Glutamatergic neuron (in vitro differentiated cells): ENCODE measurements around the gene CYTH2. TPM values are rescaled to one million over a fixed set of nuclear protein-coding genes. Genes with fewer than 3 reads are reported as not detected.

ENCODE experiments used
- DNase-seq: peaks from one replicate; pipeline ENCODE4 v3.0.0; 2022
- H3K27ac Mint-ChIP-seq: one replicate; pipeline ENCODE4 v1.8.0; 2020; ENCODE audit warnings: mild to moderate bottlenecking, mixed read lengths, inconsistent platforms; ENCODE audit not compliant: unreplicated experiment
- H3K27me3 Mint-ChIP-seq: one replicate; pipeline ENCODE4 v1.8.0; 2020; ENCODE audit warnings: mild to moderate bottlenecking, moderate library complexity, mixed read lengths, inconsistent platforms; ENCODE audit not compliant: unreplicated experiment
- H3K36me3 Mint-ChIP-seq: one replicate; pipeline ENCODE4 v1.8.0; 2020; ENCODE audit warnings: mild to moderate bottlenecking, mixed read lengths, inconsistent platforms; ENCODE audit not compliant: unreplicated experiment
- H3K4me1 Mint-ChIP-seq: one replicate; pipeline ENCODE4 v1.8.0; 2020; ENCODE audit warnings: mild to moderate bottlenecking, low read depth, mixed read lengths, inconsistent platforms; ENCODE audit not compliant: unreplicated experiment
- H3K4me3 Mint-ChIP-seq: one replicate; pipeline ENCODE4 v1.8.0; 2020; ENCODE audit warnings: mild to moderate bottlenecking, mixed read lengths, inconsistent platforms; ENCODE audit not compliant: unreplicated experiment
- H3K9me3 Mint-ChIP-seq: one replicate; pipeline ENCODE4 v1.8.0; 2020; ENCODE audit warnings: mild to moderate bottlenecking, moderate library complexity, mixed read lengths, inconsistent platforms; ENCODE audit not compliant: unreplicated experiment
- total RNA-seq: library from RNA; stranded (reverse); fragmentation: NEBNext Ultra II Directional; extraction: Animal tissue kit (Norgen Biotek cat#: 25700); gene quantifications from one replicate; pipeline ENCODE4 v1.2.1, GENCODE V29; 2021; ENCODE audit not compliant: unreplicated experiment
- TF ChIP-seq, protein P1 (sequence below): fragments of 200-600 bp; sonication (generic); IDR thresholded peaks from one replicate; pipeline ENCODE4 v1.5.0; 2021; ENCODE audit not compliant: partially characterized antibody, unreplicated experiment

CYTH2 gene
- total RNA-seq, 1 donor from 2014 or later, result 233 TPM

DNA sequence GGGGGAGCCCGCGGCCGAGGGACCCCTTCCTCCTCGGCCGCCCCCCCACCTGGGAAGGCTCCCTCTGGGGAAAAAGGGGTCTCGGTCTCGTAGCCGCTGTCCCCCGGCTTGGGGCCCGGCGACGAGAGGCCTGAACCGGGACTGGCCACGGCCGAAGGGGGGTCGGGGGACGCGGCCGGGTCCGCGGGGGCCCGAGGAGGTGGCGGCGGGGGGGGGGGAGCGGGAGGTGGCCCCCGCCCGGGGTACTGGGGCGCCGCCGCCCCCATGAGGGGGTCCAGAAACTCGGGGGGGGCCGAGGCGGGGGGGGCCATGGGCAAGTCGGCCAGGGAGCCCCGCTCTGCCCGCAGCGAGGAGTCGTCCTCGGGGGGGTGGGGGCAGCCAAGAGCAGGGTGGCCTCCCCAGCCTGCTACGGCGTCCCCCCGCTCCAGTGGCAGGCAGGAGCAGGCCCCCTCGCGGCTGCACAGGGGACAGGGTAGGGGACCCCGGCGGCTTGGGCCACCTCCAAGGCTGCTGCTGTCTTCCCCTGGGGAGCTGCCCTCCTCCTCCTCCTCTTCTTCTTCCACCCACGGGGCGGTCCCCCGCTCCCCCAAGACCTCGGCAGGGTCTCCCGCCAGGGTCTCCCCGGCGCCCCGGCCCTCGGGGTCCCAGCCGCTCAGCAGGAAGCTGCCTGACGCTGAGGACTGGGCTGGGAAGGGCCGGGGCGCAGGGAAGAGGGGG is 29.6 kb downstream of the CYTH2 start:
- no peaks in the 10 kb centered on the region for H3K4me1 Mint-ChIP-seq
- peaks cover 11% of the 10 kb centered on the region for H3K9me3 Mint-ChIP-seq
- DNase-seq, result no peak
- no peaks in the 10 kb centered on the region for H3K36me3 Mint-ChIP-seq
- no peak overlapping the region for H3K4me3 Mint-ChIP-seq
- peaks cover 17% of the 10 kb centered on the region for H3K27me3 Mint-ChIP-seq
- TF ChIP-seq, protein P1, sequence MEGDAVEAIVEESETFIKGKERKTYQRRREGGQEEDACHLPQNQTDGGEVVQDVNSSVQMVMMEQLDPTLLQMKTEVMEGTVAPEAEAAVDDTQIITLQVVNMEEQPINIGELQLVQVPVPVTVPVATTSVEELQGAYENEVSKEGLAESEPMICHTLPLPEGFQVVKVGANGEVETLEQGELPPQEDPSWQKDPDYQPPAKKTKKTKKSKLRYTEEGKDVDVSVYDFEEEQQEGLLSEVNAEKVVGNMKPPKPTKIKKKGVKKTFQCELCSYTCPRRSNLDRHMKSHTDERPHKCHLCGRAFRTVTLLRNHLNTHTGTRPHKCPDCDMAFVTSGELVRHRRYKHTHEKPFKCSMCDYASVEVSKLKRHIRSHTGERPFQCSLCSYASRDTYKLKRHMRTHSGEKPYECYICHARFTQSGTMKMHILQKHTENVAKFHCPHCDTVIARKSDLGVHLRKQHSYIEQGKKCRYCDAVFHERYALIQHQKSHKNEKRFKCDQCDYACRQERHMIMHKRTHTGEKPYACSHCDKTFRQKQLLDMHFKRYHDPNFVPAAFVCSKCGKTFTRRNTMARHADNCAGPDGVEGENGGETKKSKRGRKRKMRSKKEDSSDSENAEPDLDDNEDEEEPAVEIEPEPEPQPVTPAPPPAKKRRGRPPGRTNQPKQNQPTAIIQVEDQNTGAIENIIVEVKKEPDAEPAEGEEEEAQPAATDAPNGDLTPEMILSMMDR, result no peak
- no peak overlapping the region for H3K27ac Mint-ChIP-seq

DNA sequence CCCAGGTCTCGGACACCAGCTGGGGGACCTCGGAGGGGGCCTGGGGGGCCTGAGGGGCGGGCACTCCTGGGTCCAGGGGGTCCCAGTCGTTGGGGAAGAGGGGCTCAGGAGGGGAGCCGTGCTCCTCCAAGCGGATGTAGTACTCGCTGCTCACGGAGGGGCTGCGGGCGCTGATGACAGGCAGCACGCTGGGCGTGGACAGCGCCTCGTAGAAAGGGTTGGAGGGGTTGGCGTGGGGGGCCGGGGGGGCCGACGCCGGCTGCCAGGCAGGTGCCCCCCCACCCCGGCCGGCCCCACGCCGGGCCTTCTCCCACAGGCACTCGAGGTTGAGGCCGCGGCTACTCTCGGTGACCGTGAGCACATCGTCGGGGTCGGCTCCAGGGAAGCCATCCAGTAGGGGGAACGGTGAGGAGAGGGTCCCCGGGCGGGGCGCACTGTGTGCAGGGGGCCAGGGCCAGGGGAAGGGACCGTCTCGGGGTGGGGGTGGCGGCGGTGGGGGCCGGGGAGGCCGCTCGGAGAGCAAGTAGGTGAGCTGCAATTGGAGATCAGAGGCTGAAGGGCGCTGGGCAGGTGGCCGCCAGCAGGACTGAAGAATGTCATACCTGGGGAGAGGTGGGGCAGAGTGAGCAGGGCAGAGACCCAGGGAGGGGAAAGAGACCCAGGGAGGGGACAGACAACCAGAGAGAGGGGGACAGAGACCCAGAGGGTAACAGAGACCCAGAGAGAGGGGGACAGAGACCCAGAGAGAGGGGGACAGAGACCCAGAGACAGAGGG is 30.3 kb downstream of the CYTH2 start:
- H3K4me3 Mint-ChIP-seq, result no peak overlapping the region
- H3K36me3 Mint-ChIP-seq, result no peaks in the 10 kb centered on the region
- H3K9me3 Mint-ChIP-seq, result peaks cover 11% of the 10 kb centered on the region
- TF ChIP-seq, protein P1, result no peak
- peaks cover 12% of the 10 kb centered on the region for H3K27me3 Mint-ChIP-seq
- H3K27ac Mint-ChIP-seq, result no peak overlapping the region
- H3K4me1 Mint-ChIP-seq, result no peaks in the 10 kb centered on the region
- no peak for DNase-seq

DNA sequence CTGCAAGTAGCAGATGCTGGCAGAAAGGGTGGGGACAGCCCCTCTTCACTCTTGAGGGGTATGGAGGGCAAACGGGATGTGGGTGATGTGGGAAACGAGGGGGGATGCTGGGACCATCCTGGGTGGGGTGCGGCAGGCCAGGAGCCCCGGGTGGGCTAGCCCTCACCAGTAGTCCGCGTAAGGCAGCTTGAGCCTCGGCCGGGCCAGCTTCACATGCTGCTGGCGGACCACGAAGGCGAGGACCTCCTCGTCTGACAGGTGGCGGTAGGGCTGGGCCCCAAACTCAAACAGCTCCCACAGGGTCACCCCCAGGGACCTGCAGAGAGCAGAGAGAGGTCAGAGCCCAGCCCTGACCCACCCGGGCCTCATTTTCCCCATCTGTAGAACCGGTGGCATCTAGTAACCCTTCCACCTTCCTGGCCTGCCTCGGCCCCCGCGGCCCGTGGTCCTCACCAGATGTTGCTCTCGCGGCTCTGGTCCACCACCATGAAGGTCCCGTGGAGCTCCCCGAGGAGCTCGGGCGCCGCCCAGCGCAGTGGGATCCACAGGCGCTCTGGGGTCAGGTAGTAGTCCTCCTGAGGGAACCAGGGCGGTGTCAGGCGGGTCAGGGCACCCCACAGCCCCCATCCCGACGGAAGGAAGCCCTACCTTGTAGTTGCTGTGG is 31.8 kb downstream of the CYTH2 start:
- Mint-ChIP-seq H3K36me3 (no peaks in the 10 kb centered on the region), H3K27me3 (peaks cover 3% of the 10 kb centered on the region), H3K4me3 (no peak overlapping the region), H3K9me3 (peaks cover 2% of the 10 kb centered on the region), H3K27ac (no peak overlapping the region), H3K4me1 (no peaks in the 10 kb centered on the region)
- no peak for DNase-seq
- TF ChIP-seq, protein P1, result no peak

- no peak overlapping the region for H3K4me3 Mint-ChIP-seq
- no peaks in the 10 kb centered on the region for H3K36me3 Mint-ChIP-seq
- H3K27me3 Mint-ChIP-seq, result peaks cover 3% of the 10 kb centered on the region
- H3K27ac Mint-ChIP-seq, result no peak overlapping the region
- H3K9me3 Mint-ChIP-seq, result peaks cover 2% of the 10 kb centered on the region
- H3K4me1 Mint-ChIP-seq, result no peaks in the 10 kb centered on the region
- no peak for DNase-seq
- TF ChIP-seq, protein P1, result no peak
Measured at GRCh38 chr19:48501494-48502349, 32.6 kb downstream of the CYTH2 start.
